ENCODE measurements around the gene MNAT1. TPM values are rescaled to one million over a fixed set of nuclear protein-coding genes. Genes with fewer than 3 reads are reported as not detected.
A peak's percentile ranks its signal among the peaks of the same experiment; 100 is the strongest.

Gene MNAT1
- polyA plus RNA-seq, 3 donors, result 4.1 to 5.8 (median 4.5) TPM

- H3K9ac ChIP-seq (ENCODE audit: insufficient read depth, low read length, poor library complexity, severe bottlenecking), result no peak overlapping the region
- H3K4me3 Mint-ChIP-seq, result peak overlapping the region in 1 of 2 donors; percentile 30
- no peaks in the 10 kb centered on the region for H4K20me1 ChIP-seq (ENCODE audit: insufficient read depth, low read length)
- intact Hi-C loops (cut with micrococcal nuclease), result no loop called here
- no peak for TF ChIP-seq CTCF (IDR thresholded peaks at IDR 0.05)
- H3K36me3 Mint-ChIP-seq, result no peaks in the 10 kb centered on the region
- H3K4me3 ChIP-seq (replicated peaks in 1 of 3; ENCODE audit: low read depth in 2 of 3, low read length in 3 of 3), result no peak overlapping the region
- H3K79me2 ChIP-seq (ENCODE audit: insufficient read depth, low read length), result peaks cover 21% of the 10 kb centered on the region
- peaks cover 10 to 12% of the 10 kb centered on the region in 2 donors for H3K4me1 ChIP-seq (ENCODE audit: control insufficient read depth in 1 of 2, insufficient read depth in 2 of 2, low read length in 2 of 2)
- WGBS (ENCODE audit: insufficient coverage), result 71% methylated on average over 3 of the region's 4 CpGs
- DNase-seq, result no peak
- no peaks in the 10 kb centered on the region for H3K36me3 ChIP-seq (replicated peaks in 1 of 2; ENCODE audit: control insufficient read depth in 1 of 2, insufficient read depth in 2 of 2, low read length in 2 of 2)
- H3K4me1 Mint-ChIP-seq, result peaks cover 19% of the 10 kb centered on the region
- no peak overlapping the region for H3K27ac Mint-ChIP-seq
- peaks cover 0 to under 1% of the 10 kb centered on the region in 2 donors for H3K9me3 ChIP-seq (replicated peaks in 1 of 2; ENCODE audit: control insufficient read depth in 1 of 2, insufficient read depth in 1 of 2, low read length in 2 of 2)
- H3K4me2 ChIP-seq (replicated peaks; ENCODE audit: extremely low read depth, low read length, poor library complexity, severe bottlenecking), result no peak overlapping the region
- peaks cover 39 to 50% of the 10 kb centered on the region in 2 donors for H3K27me3 ChIP-seq (ENCODE audit: control insufficient read depth in 2 of 2, insufficient read depth in 2 of 2, low read length in 2 of 2)
- peak overlapping the region; percentile 17 for H2AFZ ChIP-seq (ENCODE audit: insufficient read depth, low read depth, low read length, poor library complexity, severe bottlenecking)
- no peak overlapping the region for H3K27ac ChIP-seq (ENCODE audit: low read depth in 1 of 2, low read length in 2 of 2)
- H3K9me3 Mint-ChIP-seq, result peaks cover 0 to 11% (median 9%) of the 10 kb centered on the region in 7 donors
- peaks cover 38 to 49% (median 39%) of the 10 kb centered on the region in 3 donors for H3K27me3 Mint-ChIP-seq (ENCODE audit: low read depth in 3 of 3)
Observed at GRCh38 chr14:60732840-60733483, 1.6 kb upstream of the MNAT1 start.

- Histone ChIP-seq H3K4me2 (replicated peaks; ENCODE audit: extremely low read depth, low read length, poor library complexity, severe bottlenecking) (peak overlapping the region; percentile 73), H3K9me3 (replicated peaks in 1 of 2; ENCODE audit: control insufficient read depth in 1 of 2, insufficient read depth in 1 of 2, low read length in 2 of 2) (no peaks in the 10 kb centered on the region), H3K36me3 (replicated peaks in 1 of 2; ENCODE audit: control insufficient read depth in 1 of 2, insufficient read depth in 2 of 2, low read length in 2 of 2) (no peaks in the 10 kb centered on the region), H4K20me1 (ENCODE audit: insufficient read depth, low read length) (no peaks in the 10 kb centered on the region), H2AFZ (ENCODE audit: insufficient read depth, low read depth, low read length, poor library complexity, severe bottlenecking) (peak overlapping the region; percentile 91), H3K4me1 (ENCODE audit: control insufficient read depth in 1 of 2, insufficient read depth in 2 of 2, low read length in 2 of 2) (peaks cover 10 to 12% of the 10 kb centered on the region in 2 donors), H3K27me3 (ENCODE audit: control insufficient read depth in 2 of 2, insufficient read depth in 2 of 2, low read length in 2 of 2) (peaks cover 18 to 27% of the 10 kb centered on the region in 2 donors), H3K9ac (ENCODE audit: insufficient read depth, low read length, poor library complexity, severe bottlenecking) (peak overlapping the region; percentile 70), H3K4me3 (replicated peaks in 1 of 3; ENCODE audit: low read depth in 2 of 3, low read length in 3 of 3) (peak overlapping the region; percentile 59 to 87 (median 60)), H3K27ac (ENCODE audit: low read depth in 1 of 2, low read length in 2 of 2) (no peak overlapping the region), H3K79me2 (ENCODE audit: insufficient read depth, low read length) (peaks cover 23% of the 10 kb centered on the region)
- H3K27ac Mint-ChIP-seq, result no peak overlapping the region
- peak overlapping the region; percentile 99 to 100 for H3K4me3 Mint-ChIP-seq
- peaks cover 0 to 11% (median 6%) of the 10 kb centered on the region in 7 donors for H3K9me3 Mint-ChIP-seq
- DNase-seq, result no peak
- H3K4me1 Mint-ChIP-seq, result peaks cover 19% of the 10 kb centered on the region
- no peaks in the 10 kb centered on the region for H3K36me3 Mint-ChIP-seq
- intact Hi-C loops (cut with micrococcal nuclease), result no loop called here
- peaks cover 20 to 28% (median 21%) of the 10 kb centered on the region in 3 donors for H3K27me3 Mint-ChIP-seq (ENCODE audit: low read depth in 3 of 3)
- no peak for TF ChIP-seq CTCF (IDR thresholded peaks at IDR 0.05)
- WGBS (ENCODE audit: insufficient coverage), result 32% methylated on average over 2 of the region's 5 CpGs
Observed at GRCh38 chr14:60735416-60735815, 855 bp downstream of the MNAT1 start.

Data from CD14-positive monocyte (primary cell).